PC-9 (cell line): ENCODE data around the gene SLC7A5.

ENCODE experiments used
- EZH2 ChIP-seq: fragments of 200-600 bp; sonication (generic); IDR thresholded peaks from 2 replicates; pipeline ENCODE4 v1.8.0; 2017; ENCODE audit warnings: antibody characterized with exemption, low read depth
- TF ChIP-seq, protein P1 (sequence below): fragments of 200-600 bp; sonication (generic); conservative IDR thresholded peaks from 2 replicates; pipeline ENCODE4 v1.6.1; 2017; ENCODE audit warnings: mixed run types, antibody characterized with exemption, mild to moderate bottlenecking, moderate library complexity

GRCh38 chr16:87847785-87848675 lies 21.3 kb downstream of the SLC7A5 start:
- TF ChIP-seq, protein P1, sequence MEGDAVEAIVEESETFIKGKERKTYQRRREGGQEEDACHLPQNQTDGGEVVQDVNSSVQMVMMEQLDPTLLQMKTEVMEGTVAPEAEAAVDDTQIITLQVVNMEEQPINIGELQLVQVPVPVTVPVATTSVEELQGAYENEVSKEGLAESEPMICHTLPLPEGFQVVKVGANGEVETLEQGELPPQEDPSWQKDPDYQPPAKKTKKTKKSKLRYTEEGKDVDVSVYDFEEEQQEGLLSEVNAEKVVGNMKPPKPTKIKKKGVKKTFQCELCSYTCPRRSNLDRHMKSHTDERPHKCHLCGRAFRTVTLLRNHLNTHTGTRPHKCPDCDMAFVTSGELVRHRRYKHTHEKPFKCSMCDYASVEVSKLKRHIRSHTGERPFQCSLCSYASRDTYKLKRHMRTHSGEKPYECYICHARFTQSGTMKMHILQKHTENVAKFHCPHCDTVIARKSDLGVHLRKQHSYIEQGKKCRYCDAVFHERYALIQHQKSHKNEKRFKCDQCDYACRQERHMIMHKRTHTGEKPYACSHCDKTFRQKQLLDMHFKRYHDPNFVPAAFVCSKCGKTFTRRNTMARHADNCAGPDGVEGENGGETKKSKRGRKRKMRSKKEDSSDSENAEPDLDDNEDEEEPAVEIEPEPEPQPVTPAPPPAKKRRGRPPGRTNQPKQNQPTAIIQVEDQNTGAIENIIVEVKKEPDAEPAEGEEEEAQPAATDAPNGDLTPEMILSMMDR, result no peak
- no peak for TF ChIP-seq EZH2
